Measurements from ENCODE around the gene THOP1. TPM values are rescaled to one million over a fixed set of nuclear protein-coding genes. Genes with fewer than 3 reads are reported as not detected.

The THOP1 gene
- total RNA-seq, 4 donors from 2014 or later: 5.9 to 51.8 (median 25.2) TPM

GRCh38 chr19:2770055-2771013, 15.0 kb upstream of the THOP1 start:
- no peak overlapping the region for H3K4me3 ChIP-seq
- H3K4me1 ChIP-seq: peaks cover 0 to 4% of the 10 kb centered on the region in 2 donors
- peak in 1 of 2 donors; percentile 66 for DNase-seq

GRCh38 chr19:2771786-2772674, 13.3 kb upstream of the THOP1 start:
- H3K4me1 ChIP-seq: peaks cover 0 to 4% of the 10 kb centered on the region in 2 donors
- H3K36me3 ChIP-seq: no peaks in the 10 kb centered on the region
- no peaks in the 10 kb centered on the region for H3K9me3 ChIP-seq
- no peak overlapping the region for H3K4me3 ChIP-seq
- H3K27me3 ChIP-seq: no peaks in the 10 kb centered on the region
- no peak for DNase-seq
- TF ChIP-seq CTCF (IDR thresholded peaks at IDR 0.05) (no peak), POLR2A (IDR thresholded peaks at IDR 0.05) (no peak)
- intact Hi-C loops (cut with DNase I; ENCODE audit: low total_unique reads): no loop called here
- H3K27ac ChIP-seq: no peak overlapping the region

More at GRCh38 chr19:2770055-2771013, 15.0 kb upstream of the THOP1 start:
- peak overlapping the region; percentile 28 to 31 for H3K27ac ChIP-seq
- intact Hi-C loops (cut with DNase I; ENCODE audit: low total_unique reads): no loop called here
- TF ChIP-seq CTCF (IDR thresholded peaks at IDR 0.05) (no peak), POLR2A (IDR thresholded peaks at IDR 0.05) (no peak)
- H3K9me3 ChIP-seq: no peaks in the 10 kb centered on the region
- no peaks in the 10 kb centered on the region for H3K27me3 ChIP-seq
- H3K36me3 ChIP-seq: no peaks in the 10 kb centered on the region

- Histone ChIP-seq H3K27me3 (no peaks in the 10 kb centered on the region), H3K4me1 (peaks cover 0 to 4% of the 10 kb centered on the region in 2 donors), H3K9me3 (no peaks in the 10 kb centered on the region), H3K4me3 (no peak overlapping the region), H3K36me3 (no peaks in the 10 kb centered on the region), H3K27ac (no peak overlapping the region)
- DNase-seq: no peak
- intact Hi-C loops (cut with DNase I; ENCODE audit: low total_unique reads): no loop called here
- TF ChIP-seq POLR2A (IDR thresholded peaks at IDR 0.05) (no peak), CTCF (IDR thresholded peaks at IDR 0.05) (no peak)
Measured at GRCh38 chr19:2774083-2774679, 11.1 kb upstream of the THOP1 start.

- no peaks in the 10 kb centered on the region for H3K27me3 ChIP-seq
- H3K27ac ChIP-seq: peak overlapping the region; percentile 26 to 69
- H3K4me1 ChIP-seq: peaks cover 0 to 4% of the 10 kb centered on the region in 2 donors
- H3K9me3 ChIP-seq: no peaks in the 10 kb centered on the region
- intact Hi-C loops (cut with DNase I; ENCODE audit: low total_unique reads): no loop called here
- no peak overlapping the region for H3K4me3 ChIP-seq
- TF ChIP-seq POLR2A (IDR thresholded peaks at IDR 0.05): no peak
- no peak for DNase-seq
- no peaks in the 10 kb centered on the region for H3K36me3 ChIP-seq
Measured at GRCh38 chr19:2774953-2775555, 10.2 kb upstream of the THOP1 start.

Measured in uterus (tissue), 4 donors.